ENCODE measurements around the gene DIRAS1.

DNA sequence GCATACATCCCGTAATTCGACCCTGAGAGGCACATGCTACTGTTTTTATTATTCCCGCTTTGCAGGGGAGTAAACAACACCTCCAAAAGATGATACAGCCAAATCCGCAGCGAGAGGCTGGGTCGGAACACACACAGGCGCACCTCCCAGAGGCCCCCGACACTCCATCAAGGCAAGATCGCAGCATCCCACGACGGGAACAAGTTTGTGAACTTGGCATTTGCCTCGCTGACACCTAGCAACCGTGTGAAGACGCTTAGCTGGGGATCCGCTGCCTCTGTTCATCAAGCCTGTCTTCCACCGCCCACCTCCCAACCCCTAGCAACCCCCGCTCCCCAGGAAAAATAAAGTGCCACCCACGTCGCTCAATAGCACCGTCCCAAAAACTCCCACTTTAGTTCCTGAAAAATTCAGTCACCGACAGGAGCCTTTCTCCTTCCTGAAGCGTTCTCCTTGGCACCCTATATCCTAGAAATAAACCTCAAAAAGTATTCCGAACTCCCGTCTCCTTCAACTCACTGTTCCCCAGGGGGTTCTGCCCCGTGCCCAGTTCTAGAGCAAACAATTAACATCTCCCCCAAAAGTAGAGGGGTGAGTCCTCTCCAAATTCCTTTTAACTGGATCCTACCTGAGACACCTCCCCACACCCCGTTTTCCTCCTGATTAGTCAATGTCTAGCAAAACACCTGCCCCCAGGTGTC, 20.4 kb downstream of the DIRAS1 start:
- TF ChIP-seq POLR2A (IDR thresholded peaks at IDR 0.05; ENCODE audit: low read depth, low read length) (no peak), CTCF (IDR thresholded peaks at IDR 0.05; ENCODE audit: extremely low read depth in 1 of 2, insufficient read depth in 1 of 2, low read depth in 1 of 2, low read length in 2 of 2) (no peak), JUN (IDR thresholded peaks at IDR 0.05; ENCODE audit: borderline replicate concordance, insufficient read depth, insufficient read length, low read depth) (no peak), POLR2AphosphoS5 (IDR thresholded peaks at IDR 0.05; ENCODE audit: insufficient read depth, low read depth, low read length) (no peak), MYC (IDR thresholded peaks at IDR 0.05; ENCODE audit: low read depth, low read length) (no peak), MAX (IDR thresholded peaks at IDR 0.05; ENCODE audit: insufficient read depth, insufficient read length) (no peak), EZH2 (IDR thresholded peaks at IDR 0.05; ENCODE audit: borderline replicate concordance, low read depth, low read length, severe bottlenecking) (peak; percentile 43), FOS (IDR thresholded peaks at IDR 0.05; ENCODE audit: borderline replicate concordance, insufficient read depth, low read length) (no peak), GATA2 (IDR thresholded peaks at IDR 0.05; ENCODE audit: insufficient read depth, insufficient read length, low read depth, low read length) (no peak)
